ENCODE measurements around the gene MAPKAP1. TPM values are rescaled to one million over a fixed set of nuclear protein-coding genes. Genes with fewer than 3 reads are reported as not detected.

MAPKAP1 gene
- total RNA-seq, 1 donor from 2014 or later = 56.6 TPM

- H3K4me2 ChIP-seq = no peak overlapping the region
- peaks cover 30% of the 10 kb centered on the region for H3K4me1 ChIP-seq
- peaks cover 23% of the 10 kb centered on the region for H3F3A ChIP-seq (ENCODE audit: low read depth)
- Mint-ChIP-seq H3K36me3 (peaks cover 7% of the 10 kb centered on the region), H3K4me1 (peaks cover 26% of the 10 kb centered on the region), H3K27ac (no peak overlapping the region), H3K4me3 (no peak overlapping the region), H3K27me3 (ENCODE audit: insufficient read depth, low read depth) (no peaks in the 10 kb centered on the region), H3K9me3 (no peaks in the 10 kb centered on the region)
- no peak overlapping the region for H2AFZ ChIP-seq (replicated peaks)
- H3K9ac ChIP-seq = no peak overlapping the region
- H3K27ac ChIP-seq = no peak overlapping the region
- DNase-seq (ENCODE audit: low spot score) = no peak
- H3K4me3 ChIP-seq = no peak overlapping the region
- H3K36me3 ChIP-seq = no peaks in the 10 kb centered on the region
- TF ChIP-seq EZH2phosphoT487 (IDR thresholded peaks at IDR 0.05) (no peak), CTCF (IDR thresholded peaks at IDR 0.05) (no peak), EZH2 (IDR thresholded peaks at IDR 0.05) (no peak)
- H3K79me2 ChIP-seq (ENCODE audit: low read depth) = peaks cover 14% of the 10 kb centered on the region
- no peaks in the 10 kb centered on the region for H3K9me3 ChIP-seq (ENCODE audit: low read depth)
- H3K27me3 ChIP-seq = no peaks in the 10 kb centered on the region
- peaks cover 6% of the 10 kb centered on the region for H4K20me1 ChIP-seq (ENCODE audit: low read depth)
Measured at GRCh38 chr9:125659201-125659840, 47.7 kb downstream of the MAPKAP1 start.

- Mint-ChIP-seq H3K4me1 (peaks cover 37% of the 10 kb centered on the region), H3K9me3 (no peaks in the 10 kb centered on the region), H3K4me3 (no peak overlapping the region), H3K36me3 (peaks cover 7% of the 10 kb centered on the region), H3K27ac (peak overlapping the region; percentile 40), H3K27me3 (ENCODE audit: insufficient read depth, low read depth) (peaks cover 2% of the 10 kb centered on the region)
- H2AFZ ChIP-seq (replicated peaks) = no peak overlapping the region
- H3F3A ChIP-seq (ENCODE audit: low read depth) = peaks cover 30% of the 10 kb centered on the region
- no peak overlapping the region for H3K9ac ChIP-seq
- DNase-seq (ENCODE audit: low spot score) = no peak
- H3K79me2 ChIP-seq (ENCODE audit: low read depth) = peaks cover 35% of the 10 kb centered on the region
- H3K9me3 ChIP-seq (ENCODE audit: low read depth) = no peaks in the 10 kb centered on the region
- peaks cover 14% of the 10 kb centered on the region for H4K20me1 ChIP-seq (ENCODE audit: low read depth)
- no peak for TF ChIP-seq CTCF (IDR thresholded peaks at IDR 0.05)
- no peak for TF ChIP-seq EZH2phosphoT487 (IDR thresholded peaks at IDR 0.05)
- TF ChIP-seq EZH2 (IDR thresholded peaks at IDR 0.05) = no peak
- no peaks in the 10 kb centered on the region for H3K36me3 ChIP-seq
- no peak overlapping the region for H3K27ac ChIP-seq
- no peak overlapping the region for H3K4me3 ChIP-seq
- no peaks in the 10 kb centered on the region for H3K27me3 ChIP-seq
- H3K4me2 ChIP-seq = peak overlapping the region; percentile 39
- H3K4me1 ChIP-seq = peaks cover 58% of the 10 kb centered on the region
Measured at GRCh38 chr9:125656560-125656959, 50.4 kb downstream of the MAPKAP1 start.

GRCh38 chr9:125655691-125656410 is 51.2 kb downstream of the MAPKAP1 start:
- Mint-ChIP-seq H3K9me3 (no peaks in the 10 kb centered on the region), H3K4me1 (peaks cover 37% of the 10 kb centered on the region), H3K4me3 (no peak overlapping the region), H3K36me3 (peaks cover 7% of the 10 kb centered on the region), H3K27ac (no peak overlapping the region), H3K27me3 (ENCODE audit: insufficient read depth, low read depth) (peaks cover 2% of the 10 kb centered on the region)
- Histone ChIP-seq H2AFZ (replicated peaks) (no peak overlapping the region), H3K4me1 (peaks cover 59% of the 10 kb centered on the region), H3K4me3 (no peak overlapping the region), H3F3A (ENCODE audit: low read depth) (peaks cover 30% of the 10 kb centered on the region), H3K9ac (no peak overlapping the region), H3K79me2 (ENCODE audit: low read depth) (peaks cover 35% of the 10 kb centered on the region), H4K20me1 (ENCODE audit: low read depth) (peaks cover 14% of the 10 kb centered on the region), H3K27me3 (no peaks in the 10 kb centered on the region), H3K9me3 (ENCODE audit: low read depth) (no peaks in the 10 kb centered on the region), H3K36me3 (no peaks in the 10 kb centered on the region), H3K27ac (no peak overlapping the region), H3K4me2 (peak overlapping the region; percentile 39)
- no peak for TF ChIP-seq CTCF (IDR thresholded peaks at IDR 0.05)
- TF ChIP-seq EZH2 (IDR thresholded peaks at IDR 0.05) = no peak
- TF ChIP-seq EZH2phosphoT487 (IDR thresholded peaks at IDR 0.05) = no peak
- DNase-seq (ENCODE audit: low spot score) = peak; percentile 47
